ENCODE results near the gene LRRC43.

Gene LRRC43, protein sequence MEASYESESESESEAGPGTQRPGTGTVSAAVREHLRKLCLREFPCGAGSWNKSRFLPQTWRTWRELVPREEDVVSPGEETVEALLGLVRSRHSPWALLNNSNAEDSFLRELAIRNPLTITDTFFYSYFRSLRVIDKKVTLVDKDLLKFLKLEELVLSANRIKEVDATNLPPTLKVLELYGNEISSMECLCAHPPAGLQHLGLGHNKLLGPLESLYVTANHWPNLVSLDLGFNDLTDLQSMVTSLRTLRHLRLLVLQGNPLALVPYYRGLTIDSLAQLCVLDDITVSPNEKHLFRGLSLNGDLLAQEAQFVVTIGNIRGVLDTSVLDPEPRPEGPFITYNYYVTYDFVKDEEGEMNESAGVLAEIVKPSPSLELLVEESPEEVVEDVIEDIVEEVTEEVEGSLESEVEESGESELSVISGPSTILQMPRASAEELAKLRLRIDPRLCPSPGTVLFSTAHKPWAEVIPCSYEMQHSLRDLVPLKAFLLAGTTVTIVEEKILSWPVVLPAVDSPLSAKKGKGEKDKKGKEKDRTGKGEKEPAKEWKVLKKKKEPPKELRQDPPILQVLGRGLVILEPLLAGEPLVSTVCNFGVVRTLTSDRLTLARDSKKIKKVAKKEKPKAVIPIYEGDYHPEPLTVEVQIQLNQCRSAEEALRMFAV

DNA sequence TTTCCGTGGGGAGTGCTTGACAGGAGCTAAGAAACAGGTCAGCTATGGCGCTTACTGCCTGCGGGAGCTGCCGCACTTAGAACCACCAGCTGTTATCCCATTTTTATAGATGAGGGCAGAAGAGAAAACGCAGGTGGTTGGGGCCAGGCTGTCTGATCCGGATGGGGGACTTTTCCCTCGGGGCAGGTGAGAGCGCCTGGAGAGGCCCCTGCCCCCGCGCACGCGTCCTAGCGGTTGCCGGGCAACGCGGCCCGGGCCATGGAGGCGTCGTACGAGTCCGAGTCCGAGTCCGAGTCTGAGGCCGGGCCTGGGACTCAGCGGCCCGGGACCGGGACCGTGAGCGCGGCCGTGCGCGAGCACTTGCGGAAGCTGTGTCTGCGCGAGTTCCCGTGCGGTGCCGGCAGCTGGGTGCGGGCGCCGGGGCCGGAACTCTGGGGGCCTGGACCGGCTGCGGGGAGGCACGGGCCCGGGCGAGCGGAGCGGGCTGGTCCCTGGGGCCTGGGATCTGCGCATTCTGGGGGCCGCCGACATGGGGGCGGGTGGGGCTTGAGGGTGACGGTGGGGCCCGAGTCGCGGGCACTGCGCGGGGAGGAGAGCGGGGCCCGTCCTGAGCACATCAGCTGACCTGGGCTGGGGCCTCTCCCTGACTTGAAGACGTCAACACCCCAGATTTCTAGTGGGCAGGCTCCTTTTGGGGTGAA, at the start of gene LRRC43:
Gene LRRC43 (plus strand): TSS at position 237 of the 701 bp plus-strand sequence. CDS start 22 bp downstream, at position 259.
- peak; percentile 96 for DNase-seq

GRCh38 chr12:122133192-122133950, 49.6 kb upstream of the LRRC43 start:
- DNase-seq = no peak

DNA sequence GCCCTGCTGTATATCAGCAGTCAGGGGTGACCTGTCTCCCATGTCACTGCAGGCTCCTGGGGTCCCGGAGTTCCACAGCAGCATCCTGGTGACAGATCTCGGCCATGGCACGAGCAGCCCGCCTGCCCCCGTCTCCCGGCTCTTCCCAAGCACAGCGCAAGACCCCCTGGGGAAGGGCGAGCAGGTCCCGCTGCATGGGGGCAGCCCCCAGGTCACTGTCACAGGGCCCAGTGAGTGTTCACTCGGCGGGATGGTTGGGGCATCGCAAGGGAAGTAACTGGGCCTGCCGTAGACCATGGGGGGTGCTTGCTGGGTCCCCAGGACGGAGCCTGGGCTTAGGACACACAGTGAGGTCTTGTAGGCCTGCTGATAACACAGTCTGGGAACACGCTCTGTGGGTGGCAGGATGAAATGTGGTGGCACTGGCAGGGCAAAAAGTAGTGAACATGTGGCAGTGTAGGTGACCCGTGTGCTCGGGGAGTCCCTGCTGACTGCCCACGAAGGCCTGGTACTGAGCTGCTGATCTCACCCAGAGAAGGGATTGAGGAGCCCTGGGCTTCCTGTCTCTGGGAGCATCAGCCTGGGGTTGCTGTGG, 47.4 kb upstream of the LRRC43 start:
- no peak for DNase-seq

DNA sequence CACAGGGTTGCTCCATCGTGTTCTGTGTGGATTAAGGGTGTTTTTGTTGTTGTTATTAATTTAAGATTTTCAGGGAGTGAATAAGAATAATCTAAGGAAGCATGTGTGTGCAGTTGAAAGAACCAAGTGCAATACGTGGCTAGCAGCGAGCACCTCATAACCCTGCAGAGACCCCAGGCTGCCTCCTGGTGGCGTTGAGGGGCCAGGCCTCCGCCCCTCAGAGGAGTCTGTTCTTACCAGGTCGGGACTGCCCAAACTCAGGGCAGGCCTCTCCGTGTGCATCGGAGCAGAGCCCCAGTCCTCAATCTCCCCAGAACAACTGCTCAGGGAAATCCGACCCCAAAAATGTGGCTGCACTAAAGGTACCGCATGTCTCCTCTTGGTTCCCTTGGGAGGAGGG, 45.7 kb upstream of the LRRC43 start:
- no peak for DNase-seq

DNA sequence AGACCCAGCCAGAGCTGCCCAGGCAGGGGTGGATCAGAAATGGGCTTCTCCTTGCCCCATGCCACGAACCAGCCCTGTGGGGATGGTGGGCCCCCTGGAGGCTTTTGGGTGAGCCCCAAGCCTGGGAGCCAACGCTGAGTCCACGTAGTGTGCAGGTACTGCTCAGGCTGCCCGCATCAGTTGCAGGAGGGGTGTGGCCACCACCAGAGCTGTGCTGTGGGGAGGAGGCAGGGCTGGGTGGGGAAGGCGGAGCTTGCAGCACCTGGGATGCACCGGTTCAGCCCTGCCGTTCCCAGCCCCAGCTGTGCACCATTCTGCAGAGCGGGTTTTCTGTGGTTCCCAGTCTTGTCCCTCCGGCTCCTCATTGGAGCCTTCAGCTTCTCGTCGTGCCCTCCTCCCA, 45.2 kb upstream of the LRRC43 start:
- DNase-seq = peak; percentile 70

GRCh38 chr12:122138181-122138580, 44.7 kb upstream of the LRRC43 start:
- DNase-seq = no peak

DNA sequence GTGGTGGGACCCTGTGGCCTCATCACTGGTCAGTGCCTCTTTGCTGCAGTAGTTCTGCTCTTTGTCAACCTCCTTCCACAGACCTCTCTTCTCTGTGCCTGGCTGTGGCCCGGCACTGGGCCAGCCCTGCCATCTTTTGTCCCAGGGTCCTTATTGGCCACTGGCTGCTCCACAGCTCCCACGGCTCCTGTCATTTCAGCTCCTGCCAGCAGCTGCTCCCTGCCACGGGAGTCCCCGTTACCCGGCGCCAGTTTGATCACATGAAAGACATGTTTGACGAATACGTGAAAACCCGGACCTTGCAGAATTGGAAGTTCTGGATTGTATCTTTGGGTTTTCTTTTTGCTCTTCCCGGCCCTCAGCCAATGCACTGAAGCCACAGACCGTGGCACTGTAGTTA, 44.3 kb upstream of the LRRC43 start:
- DNase-seq = no peak

DNA sequence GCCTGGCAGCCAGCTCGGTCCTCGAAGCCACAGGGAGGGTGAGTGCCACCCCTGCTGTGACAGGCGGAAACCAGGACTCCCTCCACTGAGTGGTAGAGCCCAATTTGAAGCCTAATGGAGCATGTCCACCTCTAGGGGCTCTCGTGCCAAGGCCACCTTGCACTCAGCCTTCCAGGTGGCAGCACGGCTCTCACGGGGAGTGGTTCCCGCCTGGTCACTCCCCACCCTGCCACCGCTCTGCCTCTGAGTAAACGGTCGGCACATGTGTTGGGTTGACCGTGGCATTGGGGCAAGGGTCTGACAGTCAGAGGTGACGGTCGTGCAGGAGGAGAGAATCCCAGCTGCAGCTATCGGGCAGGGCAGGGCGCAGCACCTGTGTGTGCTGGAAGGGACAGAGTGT, 43.7 kb upstream of the LRRC43 start:
- DNase-seq = no peak

DNA sequence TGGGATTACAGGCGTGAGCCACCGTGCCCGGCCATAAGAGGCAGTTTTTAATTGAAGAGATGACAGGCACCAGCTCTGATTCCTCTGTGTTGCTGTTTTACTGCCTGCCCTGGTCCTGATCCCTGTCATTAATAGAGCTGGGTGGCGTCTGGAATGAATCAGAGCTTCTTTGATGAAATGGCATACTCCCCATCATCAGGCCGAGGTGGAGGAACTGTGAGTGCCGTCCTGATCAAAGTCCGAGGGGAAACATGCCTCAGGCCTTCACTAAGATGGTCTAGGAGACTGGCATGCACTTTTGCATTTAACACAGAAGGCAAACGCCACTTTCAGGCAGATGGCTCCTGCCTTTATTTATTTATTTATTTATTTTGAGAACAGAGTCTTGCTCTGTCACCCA, 43.0 kb upstream of the LRRC43 start:
- DNase-seq = no peak

GRCh38 chr12:122140467-122141257, 42.3 kb upstream of the LRRC43 start:
- no peak for DNase-seq

DNA sequence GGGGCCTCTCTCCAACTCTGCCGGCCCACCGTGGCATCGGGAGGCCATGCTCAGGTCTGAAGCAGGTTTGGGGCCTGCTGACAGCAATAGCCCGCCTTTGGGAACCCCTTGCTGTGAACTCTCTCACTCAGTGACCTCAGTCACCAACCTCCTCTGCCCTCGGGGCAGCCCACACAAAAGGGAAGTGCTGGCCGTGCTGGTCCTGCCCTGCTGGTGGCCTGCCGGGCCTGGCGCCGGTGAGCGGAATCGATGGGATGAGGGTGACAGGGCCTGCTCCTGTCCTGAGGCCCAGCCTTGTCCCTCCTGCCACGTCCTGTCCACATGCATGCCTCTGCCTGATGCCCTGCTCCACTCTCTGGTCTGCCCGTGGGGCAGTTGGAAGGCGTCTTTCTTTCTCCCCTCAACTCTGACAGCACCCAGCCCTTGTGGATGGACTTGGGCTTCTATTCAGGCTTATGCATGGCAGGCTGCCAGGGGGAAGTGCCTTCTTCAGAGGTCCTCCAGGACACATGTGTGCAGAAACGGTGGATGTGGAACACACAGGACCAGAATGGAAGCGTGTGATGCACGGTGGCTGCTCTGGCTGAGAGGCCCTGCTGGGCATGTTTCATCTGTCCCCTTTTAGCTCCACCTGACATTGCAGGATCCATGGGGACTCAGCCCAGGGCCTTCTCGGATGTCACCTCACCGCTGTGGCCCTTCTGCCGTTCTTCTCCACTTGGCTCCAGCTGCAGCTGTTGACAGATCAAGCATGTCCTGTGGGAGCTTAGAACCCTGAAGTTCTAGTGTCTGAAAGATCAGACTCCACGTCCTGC, 40.8 kb upstream of the LRRC43 start:
- no peak for DNase-seq

GRCh38 chr12:122142857-122143256, 40.1 kb upstream of the LRRC43 start:
- DNase-seq = no peak

GRCh38 chr12:122144885-122145284, 38.0 kb upstream of the LRRC43 start:
- no peak for DNase-seq

- DNase-seq = no peak
Observed at GRCh38 chr12:122145505-122146330, 37.2 kb upstream of the LRRC43 start.

DNA sequence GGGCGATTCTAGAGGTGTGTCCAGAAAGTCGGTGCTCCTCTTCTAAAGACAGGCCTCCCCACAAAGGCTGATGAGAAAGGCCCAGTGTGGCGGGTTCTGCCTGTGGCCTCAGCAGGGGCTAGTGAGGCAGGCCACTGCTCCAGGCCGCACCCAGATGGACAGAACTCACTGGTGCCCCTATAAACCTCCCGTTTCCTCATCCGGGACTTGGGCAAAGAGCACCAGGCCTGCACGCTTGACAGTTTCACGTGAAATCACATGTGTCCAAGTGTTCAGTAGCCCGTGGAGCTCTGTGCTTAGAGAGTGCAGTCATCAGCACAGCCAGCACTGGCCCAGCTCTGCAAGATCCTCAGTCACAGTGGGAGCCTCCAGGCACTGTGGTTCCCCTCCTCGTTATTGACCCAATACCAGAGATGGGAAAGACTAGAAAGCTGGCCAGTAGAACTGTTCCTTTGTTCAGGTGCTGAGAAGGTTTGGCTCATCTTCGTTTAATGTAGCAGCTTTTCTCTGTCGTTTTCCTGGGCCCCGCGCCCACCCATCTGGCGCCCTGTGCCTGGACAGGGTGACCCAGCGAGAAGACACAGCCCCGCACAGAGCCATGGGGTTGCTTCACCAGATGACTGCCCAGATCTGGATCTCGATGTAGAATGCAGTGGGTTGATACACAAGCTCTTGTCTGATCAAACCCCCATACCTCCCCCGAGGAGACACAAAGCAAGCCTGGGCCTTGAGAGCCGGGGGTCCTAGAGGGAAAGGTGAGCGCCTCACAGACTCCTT, 35.2 kb upstream of the LRRC43 start:
- DNase-seq = no peak

GRCh38 chr12:122148657-122149056, 34.3 kb upstream of the LRRC43 start:
- DNase-seq = no peak

GRCh38 chr12:122150127-122150681, 32.7 kb upstream of the LRRC43 start:
- no peak for DNase-seq

DNA sequence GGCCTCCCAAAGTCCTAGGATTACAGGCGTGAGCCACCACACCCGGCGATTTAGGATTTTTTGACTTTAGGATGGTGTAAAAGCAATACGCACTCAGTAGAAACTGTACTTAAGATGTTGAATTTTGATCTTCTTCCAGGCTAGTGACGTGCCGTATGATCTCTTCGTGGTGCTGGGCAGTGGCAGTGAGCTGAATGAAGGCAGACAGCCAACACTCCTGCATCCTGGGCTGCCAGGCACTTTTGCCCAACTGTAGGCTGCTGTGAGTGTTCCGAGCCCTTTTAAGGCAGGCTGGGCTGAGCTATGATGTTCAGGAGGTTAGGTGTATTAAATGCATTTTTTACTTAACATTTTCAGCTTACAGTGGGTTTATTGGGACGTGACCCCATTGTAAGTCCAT, 30.2 kb upstream of the LRRC43 start:
- no peak for DNase-seq

DNA sequence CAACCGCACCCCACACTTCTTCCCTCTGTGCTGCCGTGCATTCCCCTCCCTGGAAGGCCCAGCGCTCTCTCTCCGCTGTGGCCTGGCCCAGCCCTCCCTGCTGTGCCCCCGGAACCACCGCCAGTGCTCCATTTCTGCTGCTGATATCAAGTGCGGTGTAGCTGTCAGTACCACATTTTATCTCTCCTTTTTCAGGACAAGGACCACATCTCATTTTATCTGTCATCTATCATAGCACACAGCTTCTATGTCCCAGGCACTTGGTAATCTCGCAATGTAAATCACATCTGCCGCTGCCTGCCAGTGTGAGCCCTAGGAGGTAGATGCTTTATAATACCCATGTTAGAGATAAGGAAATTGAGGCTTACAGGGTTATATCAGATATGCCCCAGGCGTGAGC, 27.2 kb upstream of the LRRC43 start:
- DNase-seq = no peak

Measured in DMS53 (cell line).